Heart left ventricle (tissue), 16 donors: Measurements from ENCODE around the gene SAMD10. TPM values are rescaled to one million over a fixed set of nuclear protein-coding genes. Genes with fewer than 3 reads are reported as not detected.
"Not testable (repeated sequence)": the region's sequence is repeated elsewhere in the genome, so short reads cannot be mapped to it uniquely, and the experiment has no call there.

ENCODE experiments used
- ATAC-seq, 4 donors: fragments of 200-7000 bp; cut with Tn5 transposase; one replicate each; pipeline ENCODE4 v1.9.1; 2020 to 2022; ENCODE audit warnings: moderate library complexity in 4 of 4, mild to moderate bottlenecking in 3 of 4, moderate number of reproducible peaks in 1 of 4
- DNase-seq, 5 donors: peaks; one replicate each; pipeline ENCODE4 v3.0.0-alpha.2; 2020
- H3K27ac ChIP-seq, 12 donors: fragments of 200-600 bp; sonication (generic) in 4 of 12; one replicate each; pipeline versions ENCODE4 v1.5.0 to v1.8.0; 2016 to 2022; ENCODE audit warnings: mild to moderate bottlenecking in 2 of 12
- H3K27me3 ChIP-seq, 9 donors: fragments of 200-600 bp; sonication (generic) in 2 of 9; one replicate each; pipeline versions ENCODE4 v1.5.1 to v1.8.0; 2016 to 2022; ENCODE audit warnings: mild to moderate bottlenecking in 3 of 9
- H3K36me3 ChIP-seq, 9 donors: fragments of 200-600 bp; sonication (generic) in 2 of 9; one replicate each; pipeline versions ENCODE4 v1.5.0 to v1.8.0; 2018 to 2022; ENCODE audit warnings: mild to moderate bottlenecking in 2 of 9
- H3K4me1 ChIP-seq, 12 donors: fragments of 200-600 bp; sonication (generic) in 4 of 12; one replicate each; pipeline versions ENCODE4 v1.5.0 to v1.8.0; 2016 to 2022; ENCODE audit warnings: mild to moderate bottlenecking in 3 of 12
- H3K4me3 ChIP-seq, 12 donors: fragments of 200-600 bp; sonication (generic) in 4 of 12; one replicate each; pipeline versions ENCODE4 v1.5.0 to v1.8.0; 2017 to 2022; ENCODE audit warnings: mild to moderate bottlenecking in 9 of 12, moderate library complexity in 4 of 12
- H3K9me3 ChIP-seq, 12 donors: fragments of 200-600 bp; sonication (generic) in 4 of 12; one replicate each; pipeline versions ENCODE4 v1.5.0 to v1.8.0; 2016 to 2022; ENCODE audit warnings: mild to moderate bottlenecking in 1 of 12
- POLR2A ChIP-seq, 2 donors: fragments of 450-650 bp; IDR thresholded peaks; one replicate each; pipeline ENCODE4 v1.6.1; 2017; ENCODE audit warnings: antibody characterized with exemption in 2 of 2, mild to moderate bottlenecking in 2 of 2, moderate library complexity in 2 of 2
- WGBS, 4 donors: extraction: QIAGEN DNeasy Blood & Tissue Kit in 2 of 4; methylation state at CpG; one replicate each; pipeline versions ENCODE4 v1.1.5 to v1.1.7; 2013 to 2018; 5-methylcytosine and 5-hydroxymethylcytosine counted together
- intact Hi-C, 10 donors: fragments of 100-400 bp; cut with DNase I; formaldehyde crosslinking; loops; one replicate each; pipeline versions ENCODE4 v1.11.1 to v1.14.2; 2022
- polyA plus RNA-seq, 2 donors: library from polyadenylated mRNA; stranded (reverse); fragments of 200-250 nt; gene quantifications; one replicate each; pipeline ENCODE4 v1.2.3, GENCODE V29; 2013
- total RNA-seq, 9 donors: library from RNA; depleted of rRNA in 2 of 9; stranded (reverse); fragments of >200 nt in 2 of 9; fragmentation: NEBNext Ultra II Directional in 3 of 9; extraction: Animal tissue kit (Norgen Biotek cat#: 25700) in 3 of 9; gene quantifications; one replicate each; pipeline versions ENCODE4 v1.1.0 to v1.2.4, GENCODE V29; 2016 to 2023
- TF ChIP-seq, protein P1 (sequence below), 12 donors: fragments of 200-600 bp; sonication (generic) in 4 of 12; IDR thresholded peaks; one replicate each; pipeline versions ENCODE4 v1.5.0 to v1.8.0; 2018 to 2022; ENCODE audit warnings: antibody characterized with exemption in 12 of 12, mild to moderate bottlenecking in 5 of 12
- donor health status: ischemic (EF 13 %, LVEDD 7.1; RV severe dilation, severe dysfunction).
- donor health status: healthy with polysubstance abuse.
- donor health status: DM: no; HTN: yes; CAD: no.
- donor health status: DM: no; HTN: no; CAD: no.
- donor health status: ischemic (EF 25% LVEDD 6.9; RV normal size, moderate dysfunction).
- donor health status: ischemic (EF 25% LVEDD 5.7; RV mildly dilated, moderate dysfunction).
- donor health status: healthy.
- donor health status: DM: yes; HTN: yes; CAD: no.
- donor health status: ischemic (EF 35%, LVEDD 5.7; RV mildly dilated, moderate dysfunction).
- donor health status: nonischemic (EF 11% LVEDD 7.7; RV severe dilation, severe dysfunction).
- donor health status: DM: yes; HTN: yes; CAD: no.
- donor health status: PGD.
- donor health status: ischemic (EF 29% LVEDD 5.4; RV normal size, mild dysfunction).
- donor health status: nonischemic (EF 23%, LVEDD 6.1; RV moderate dilation, normal function).

The SAMD10 gene
- total and polyA plus RNA-seq, 11 donors, result 3.1 to 6.3 (median 4.7) TPM

- intact Hi-C loops, result no loop called here
- no peak for TF ChIP-seq POLR2A (IDR thresholded peaks at IDR 0.05)
- TF ChIP-seq, protein P1, sequence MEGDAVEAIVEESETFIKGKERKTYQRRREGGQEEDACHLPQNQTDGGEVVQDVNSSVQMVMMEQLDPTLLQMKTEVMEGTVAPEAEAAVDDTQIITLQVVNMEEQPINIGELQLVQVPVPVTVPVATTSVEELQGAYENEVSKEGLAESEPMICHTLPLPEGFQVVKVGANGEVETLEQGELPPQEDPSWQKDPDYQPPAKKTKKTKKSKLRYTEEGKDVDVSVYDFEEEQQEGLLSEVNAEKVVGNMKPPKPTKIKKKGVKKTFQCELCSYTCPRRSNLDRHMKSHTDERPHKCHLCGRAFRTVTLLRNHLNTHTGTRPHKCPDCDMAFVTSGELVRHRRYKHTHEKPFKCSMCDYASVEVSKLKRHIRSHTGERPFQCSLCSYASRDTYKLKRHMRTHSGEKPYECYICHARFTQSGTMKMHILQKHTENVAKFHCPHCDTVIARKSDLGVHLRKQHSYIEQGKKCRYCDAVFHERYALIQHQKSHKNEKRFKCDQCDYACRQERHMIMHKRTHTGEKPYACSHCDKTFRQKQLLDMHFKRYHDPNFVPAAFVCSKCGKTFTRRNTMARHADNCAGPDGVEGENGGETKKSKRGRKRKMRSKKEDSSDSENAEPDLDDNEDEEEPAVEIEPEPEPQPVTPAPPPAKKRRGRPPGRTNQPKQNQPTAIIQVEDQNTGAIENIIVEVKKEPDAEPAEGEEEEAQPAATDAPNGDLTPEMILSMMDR (IDR thresholded peaks at IDR 0.05), result no peak
- 49 to 86% (median 62%) methylated on average over 30 to 37 of the region's 37 CpGs for WGBS, 4 donors
- Histone ChIP-seq H3K4me3 (no peak overlapping the region), H3K27me3 (no peaks in the 10 kb centered on the region), H3K9me3 (no peaks in the 10 kb centered on the region), H3K4me1 (peaks cover 0 to 19% (median 4%) of the 10 kb centered on the region in 12 donors), H3K27ac (peak overlapping the region in 7 of 12 donors; percentile 13 to 81 (median 60)), H3K36me3 (peaks cover 6 to 94% (median 77%) of the 10 kb centered on the region in 9 donors)
- DNase-seq, result peak in 4 of 5 donors; percentile 62 to 91 (median 84)
- peak; percentile 89 to 92 (median 92) for ATAC-seq
These were observed 48.4 kb downstream of the SAMD10 start for GRCh38 chr20:63930971-63931553.

DNA sequence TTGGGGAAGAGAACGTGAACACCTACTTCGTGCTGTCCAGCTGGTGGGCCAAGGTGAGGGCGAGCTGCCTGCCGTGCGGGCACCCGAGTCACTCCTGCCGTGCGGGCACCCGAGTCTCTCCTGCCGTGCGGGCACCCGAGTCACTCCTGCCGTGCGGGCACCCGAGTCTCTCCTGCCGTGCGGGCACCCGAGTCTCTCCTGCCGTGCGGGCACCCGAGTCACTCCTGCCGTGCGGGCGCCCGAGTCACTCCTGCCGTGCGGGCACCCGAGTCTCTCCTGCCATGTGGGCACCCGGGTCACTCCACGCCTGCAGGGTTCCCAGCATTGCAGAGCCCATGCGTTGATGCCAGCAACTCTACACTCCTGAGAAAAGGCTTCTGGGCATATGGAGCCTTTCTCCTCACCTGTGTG lies 50.0 kb downstream of the SAMD10 start:
- DNase-seq, H3K4me3 ChIP-seq, H3K27ac ChIP-seq, H3K27me3 ChIP-seq, ATAC-seq, H3K9me3 ChIP-seq, intact Hi-C loops: not testable (repeated sequence)
- Histone ChIP-seq H3K4me1 (peaks cover 0 to 27% (median 4%) of the 10 kb centered on the region in 12 donors), H3K36me3 (peaks cover 0 to 84% (median 61%) of the 10 kb centered on the region in 9 donors)
- WGBS, 4 donors, result 95 to 97% (median 96%) methylated on average over 19 to 31 of the region's 31 CpGs

GRCh38 chr20:63929071-63929470 lies 50.4 kb downstream of the SAMD10 start:
- TF ChIP-seq POLR2A (IDR thresholded peaks at IDR 0.05), result no peak
- TF ChIP-seq, protein P1 (IDR thresholded peaks at IDR 0.05), result no peak
- DNase-seq (no peak), ATAC-seq (no peak)
- WGBS, 4 donors, result 95 to 97% (median 96%) methylated on average over 25 to 26 of the region's 26 CpGs
- intact Hi-C loops, result no loop called here
- Histone ChIP-seq H3K4me3 (no peak overlapping the region), H3K27me3 (no peaks in the 10 kb centered on the region), H3K36me3 (peaks cover 0 to 82% (median 58%) of the 10 kb centered on the region in 9 donors), H3K9me3 (no peaks in the 10 kb centered on the region), H3K27ac (no peak overlapping the region), H3K4me1 (peaks cover 0 to 28% (median 4%) of the 10 kb centered on the region in 12 donors)

- TF ChIP-seq, protein P1 (IDR thresholded peaks at IDR 0.05), result no peak
- no peak for TF ChIP-seq POLR2A (IDR thresholded peaks at IDR 0.05)
- intact Hi-C loops, result no loop called here
- WGBS, 4 donors, result 74 to 78% (median 75%) methylated on average over 8 of the region's 8 CpGs
- Histone ChIP-seq H3K9me3 (no peaks in the 10 kb centered on the region), H3K4me3 (no peak overlapping the region), H3K4me1 (peaks cover 0 to 21% (median 4%) of the 10 kb centered on the region in 12 donors), H3K36me3 (peaks cover 0 to 64% (median 44%) of the 10 kb centered on the region in 9 donors), H3K27ac (no peak overlapping the region), H3K27me3 (no peaks in the 10 kb centered on the region)
- DNase-seq, result no peak
- ATAC-seq, result no peak
These were observed 53.1 kb downstream of the SAMD10 start for GRCh38 chr20:63926298-63926697.
